Measurements from ENCODE around the gene PMPCA. TPM values are rescaled to one million over a fixed set of nuclear protein-coding genes. Genes with fewer than 3 reads are reported as not detected.

The PMPCA gene
- total RNA-seq, 1 experiment from 2014 or later: 94.5 TPM

DNA sequence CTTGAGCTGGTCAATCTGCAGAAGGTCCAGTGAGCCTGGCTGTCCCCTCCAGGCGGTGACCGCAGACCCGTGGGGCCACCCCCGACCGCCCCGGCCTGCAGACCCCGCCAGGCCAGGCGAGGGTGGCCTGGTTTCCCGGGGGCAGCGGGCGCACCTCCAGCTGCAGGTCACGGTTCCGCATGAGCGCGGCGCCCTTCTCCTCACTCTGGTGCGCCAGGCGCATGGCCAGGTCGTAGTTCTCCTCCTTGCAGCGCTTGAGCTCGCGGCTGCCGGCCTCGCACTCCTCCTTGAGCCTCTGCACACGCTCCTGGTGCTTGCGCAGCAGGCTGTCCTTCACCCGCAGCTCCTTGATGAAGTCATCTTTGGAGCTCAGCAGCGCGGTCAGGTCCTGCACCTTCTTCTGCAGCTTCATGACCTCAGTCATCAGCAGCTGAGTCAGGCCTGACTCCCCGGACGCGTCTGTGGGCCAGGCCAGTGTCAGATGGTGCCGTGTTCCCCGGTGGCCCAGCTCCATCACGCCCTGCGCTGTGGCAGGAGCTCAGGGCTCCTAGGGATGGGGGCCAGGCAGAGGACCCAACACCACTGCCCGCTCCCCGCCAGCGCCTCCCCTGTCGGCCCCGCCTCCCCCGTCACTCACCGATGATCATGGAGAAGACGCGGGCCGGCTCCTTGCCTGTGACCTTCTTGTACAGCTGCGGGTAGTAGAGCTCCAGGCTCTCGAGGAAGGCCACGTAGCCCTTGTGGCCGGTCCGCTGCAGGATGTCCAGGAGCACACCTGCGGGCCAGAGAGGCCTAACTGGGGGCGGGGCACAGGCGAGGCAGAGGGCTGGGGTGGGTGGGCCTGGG is 39.5 kb upstream of the PMPCA start:
- H3K36me3 Mint-ChIP-seq (ENCODE audit: insufficient read depth in 1 of 3, low read depth in 3 of 3): peaks cover 0 to 10% (median 6%) of the 10 kb centered on the region in 3 experiments; a peak in 4 of 7 replicates
- no peak overlapping the region for H2BK20ac ChIP-seq (ENCODE audit: low read depth, low read length, poor library complexity, severe bottlenecking)
- H2BK12ac ChIP-seq (ENCODE audit: insufficient read length, low read depth, low read length): no peak overlapping the region
- no peak overlapping the region for H2BK5ac ChIP-seq (ENCODE audit: insufficient read length, low read length)
- no peak overlapping the region for H3K23ac ChIP-seq (ENCODE audit: insufficient read length, low read depth, low read length)
- H3K9ac ChIP-seq (ENCODE audit: extremely low read depth, insufficient read length, low read length): no peak overlapping the region
- no peaks in the 10 kb centered on the region for H3K9me3 ChIP-seq (ENCODE audit: control insufficient read depth, low read depth, low read length)
- TF ChIP-seq, protein P1, sequence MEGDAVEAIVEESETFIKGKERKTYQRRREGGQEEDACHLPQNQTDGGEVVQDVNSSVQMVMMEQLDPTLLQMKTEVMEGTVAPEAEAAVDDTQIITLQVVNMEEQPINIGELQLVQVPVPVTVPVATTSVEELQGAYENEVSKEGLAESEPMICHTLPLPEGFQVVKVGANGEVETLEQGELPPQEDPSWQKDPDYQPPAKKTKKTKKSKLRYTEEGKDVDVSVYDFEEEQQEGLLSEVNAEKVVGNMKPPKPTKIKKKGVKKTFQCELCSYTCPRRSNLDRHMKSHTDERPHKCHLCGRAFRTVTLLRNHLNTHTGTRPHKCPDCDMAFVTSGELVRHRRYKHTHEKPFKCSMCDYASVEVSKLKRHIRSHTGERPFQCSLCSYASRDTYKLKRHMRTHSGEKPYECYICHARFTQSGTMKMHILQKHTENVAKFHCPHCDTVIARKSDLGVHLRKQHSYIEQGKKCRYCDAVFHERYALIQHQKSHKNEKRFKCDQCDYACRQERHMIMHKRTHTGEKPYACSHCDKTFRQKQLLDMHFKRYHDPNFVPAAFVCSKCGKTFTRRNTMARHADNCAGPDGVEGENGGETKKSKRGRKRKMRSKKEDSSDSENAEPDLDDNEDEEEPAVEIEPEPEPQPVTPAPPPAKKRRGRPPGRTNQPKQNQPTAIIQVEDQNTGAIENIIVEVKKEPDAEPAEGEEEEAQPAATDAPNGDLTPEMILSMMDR (conservative IDR thresholded peaks at IDR 0.05): no peak
- 0 out of 7 replicates have a peak overlapping the region, but pooled peaks of 1 of the 3 experiments have one; percentile 77 for H3K27ac Mint-ChIP-seq
- no peaks in the 10 kb centered on the region for H3K27me3 ChIP-seq (ENCODE audit: insufficient read depth, low read length)
- H3K79me1 ChIP-seq (ENCODE audit: insufficient read depth, low read depth, low read length, poor library complexity, severe bottlenecking): no peaks in the 10 kb centered on the region
- H4K8ac ChIP-seq (replicated peaks; ENCODE audit: insufficient read length, low read depth, low read length): no peak overlapping the region
- H3K27ac ChIP-seq (ENCODE audit: insufficient read length, low read depth, low read length): no peak overlapping the region
- no peaks in the 10 kb centered on the region for H4K20me1 ChIP-seq (ENCODE audit: control insufficient read depth, insufficient read depth, insufficient read length)
- WGBS (ENCODE audit: extremely low coverage, insufficient read length, low lambda C conversion rate): no CpG with 5 or more reads among the region's 54 CpGs
- no peak for DNase-seq
- H3K79me2 ChIP-seq (ENCODE audit: insufficient read depth, low read length): no peaks in the 10 kb centered on the region
- H4K91ac ChIP-seq (ENCODE audit: insufficient read length, low read depth, low read length): no peak overlapping the region
- no peaks in the 10 kb centered on the region for H3K9me3 Mint-ChIP-seq
- H3K23me2 ChIP-seq (ENCODE audit: insufficient read length, low read depth, low read length, poor library complexity, severe bottlenecking): no peaks in the 10 kb centered on the region
- H2BK120ac ChIP-seq (ENCODE audit: low read depth, low read length, poor library complexity, severe bottlenecking): no peak overlapping the region
- H3K18ac ChIP-seq (ENCODE audit: insufficient read length, low read depth, low read length): no peak overlapping the region
- no peak overlapping the region for H4K5ac ChIP-seq (ENCODE audit: insufficient read length, low read depth, low read length)
- no peak overlapping the region for H3K4me3 Mint-ChIP-seq
- peaks cover 1% of the 10 kb centered on the region; the same call in 1 of the 2 replicates for H3K27me3 Mint-ChIP-seq (ENCODE audit: low read depth)
- no peak overlapping the region for H3K4ac ChIP-seq (ENCODE audit: low read depth, low read length)
- H2AK5ac ChIP-seq (ENCODE audit: insufficient read length, low read length): no peak overlapping the region
- H2AFZ ChIP-seq (ENCODE audit: low read length): no peak overlapping the region
- no peaks in the 10 kb centered on the region for H3K4me1 ChIP-seq (ENCODE audit: insufficient read depth, low read length)
- no peak overlapping the region for H3K56ac ChIP-seq (ENCODE audit: insufficient read length, low read depth, low read length)
- H3K4me1 Mint-ChIP-seq: peaks cover 0 to 5% of the 10 kb centered on the region in 2 experiments; a peak in 1 of 4 replicates
- no peak overlapping the region for H3T11ph ChIP-seq (ENCODE audit: low read length)
- no peak overlapping the region for H3K4me2 ChIP-seq (ENCODE audit: insufficient read depth, insufficient read length, low read length)
- no peak overlapping the region for H2BK15ac ChIP-seq (ENCODE audit: low read depth, low read length)
- no peak overlapping the region; the same call in 1 of the 2 replicates for H3K14ac ChIP-seq (ENCODE audit: insufficient read depth, low read length)
